ENCODE measurements around the gene KCTD17.

Gene KCTD17

DNA sequence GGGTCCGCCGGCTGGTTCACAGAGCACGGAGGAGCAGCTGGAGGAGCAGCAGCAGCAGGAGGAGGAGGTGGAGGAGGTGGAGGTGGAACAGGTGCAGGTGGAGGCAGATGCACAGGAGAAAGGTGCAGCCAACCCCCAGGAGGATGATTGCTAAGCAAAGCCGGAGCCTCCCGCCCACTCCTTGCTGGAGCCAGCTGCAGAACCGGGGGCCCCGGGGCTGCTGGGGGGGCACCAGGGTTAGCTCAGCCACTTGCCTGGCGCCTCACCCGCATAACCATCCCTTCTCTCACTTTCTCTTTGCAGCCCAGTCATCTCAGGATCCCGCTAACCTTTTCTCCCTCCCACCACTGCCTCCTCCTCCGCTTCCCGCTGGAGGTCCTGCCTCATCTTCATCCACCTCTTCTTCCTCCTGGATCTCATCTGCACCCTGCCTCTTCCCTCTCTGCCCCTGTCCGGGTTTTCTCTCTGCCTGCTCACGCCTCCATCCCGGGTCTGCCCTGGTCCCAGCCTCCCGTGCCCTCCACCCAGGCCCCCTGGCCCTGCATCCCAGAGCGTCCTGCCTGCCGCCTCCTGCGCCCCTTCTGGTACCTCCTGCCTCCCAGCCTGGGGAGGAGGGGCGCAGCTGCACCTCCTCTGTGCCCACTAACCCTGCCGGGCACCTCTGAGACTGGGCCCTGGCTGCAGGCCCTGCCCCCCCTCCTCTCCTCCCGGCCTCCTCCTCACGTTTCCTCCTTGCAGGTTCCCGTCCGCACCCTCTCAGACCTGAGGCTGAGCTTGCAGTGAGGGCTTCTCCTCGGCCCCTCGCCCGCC, 9.5 kb downstream of the KCTD17 start:
- peaks cover 5% of the 10 kb centered on the region for H3K36me3 ChIP-seq (ENCODE audit: control insufficient read depth, insufficient read depth, low read length)
- no peak overlapping the region for H3K27ac ChIP-seq (ENCODE audit: low read depth, low read length)
- H3K4me1 ChIP-seq (ENCODE audit: control insufficient read depth, insufficient read depth, low read length) = no peaks in the 10 kb centered on the region
- H3K4me3 ChIP-seq (ENCODE audit: low read length) = no peak overlapping the region
- H3K9ac ChIP-seq (ENCODE audit: low read length) = no peak overlapping the region
- no peaks in the 10 kb centered on the region for H3K27me3 ChIP-seq (ENCODE audit: control insufficient read depth, insufficient read depth, low read length)

GRCh38 chr22:37061611-37062375, 10.3 kb downstream of the KCTD17 start:
- Histone ChIP-seq H3K27me3 (ENCODE audit: control insufficient read depth, insufficient read depth, low read length) (no peaks in the 10 kb centered on the region), H3K4me1 (ENCODE audit: control insufficient read depth, insufficient read depth, low read length) (no peaks in the 10 kb centered on the region), H3K9ac (ENCODE audit: low read length) (no peak overlapping the region), H3K36me3 (ENCODE audit: control insufficient read depth, insufficient read depth, low read length) (no peaks in the 10 kb centered on the region), H3K4me3 (ENCODE audit: low read length) (no peak overlapping the region), H3K27ac (ENCODE audit: low read depth, low read length) (no peak overlapping the region)

GRCh38 chr22:37062376-37062675, 10.8 kb downstream of the KCTD17 start:
- Histone ChIP-seq H3K27ac (ENCODE audit: low read depth, low read length) (no peak overlapping the region), H3K9ac (ENCODE audit: low read length) (no peak overlapping the region), H3K4me3 (ENCODE audit: low read length) (no peak overlapping the region), H3K4me1 (ENCODE audit: control insufficient read depth, insufficient read depth, low read length) (no peaks in the 10 kb centered on the region), H3K36me3 (ENCODE audit: control insufficient read depth, insufficient read depth, low read length) (no peaks in the 10 kb centered on the region), H3K27me3 (ENCODE audit: control insufficient read depth, insufficient read depth, low read length) (no peaks in the 10 kb centered on the region)

- Histone ChIP-seq H3K4me1 (ENCODE audit: control insufficient read depth, insufficient read depth, low read length) (no peaks in the 10 kb centered on the region), H3K4me3 (ENCODE audit: low read length) (no peak overlapping the region), H3K9ac (ENCODE audit: low read length) (no peak overlapping the region), H3K27me3 (ENCODE audit: control insufficient read depth, insufficient read depth, low read length) (peaks cover 3% of the 10 kb centered on the region), H3K27ac (ENCODE audit: low read depth, low read length) (no peak overlapping the region), H3K36me3 (ENCODE audit: control insufficient read depth, insufficient read depth, low read length) (no peaks in the 10 kb centered on the region)
Observed at GRCh38 chr22:37062702-37063381, 11.3 kb downstream of the KCTD17 start.

- Histone ChIP-seq H3K4me3 (ENCODE audit: low read length) (no peak overlapping the region), H3K36me3 (ENCODE audit: control insufficient read depth, insufficient read depth, low read length) (no peaks in the 10 kb centered on the region), H3K9ac (ENCODE audit: low read length) (no peak overlapping the region), H3K27ac (ENCODE audit: low read depth, low read length) (no peak overlapping the region), H3K4me1 (ENCODE audit: control insufficient read depth, insufficient read depth, low read length) (no peaks in the 10 kb centered on the region), H3K27me3 (ENCODE audit: control insufficient read depth, insufficient read depth, low read length) (peaks cover 10% of the 10 kb centered on the region)
Observed at GRCh38 chr22:37063431-37064420, 12.2 kb downstream of the KCTD17 start.

GRCh38 chr22:37064553-37064952, 13.0 kb downstream of the KCTD17 start:
- Histone ChIP-seq H3K4me1 (ENCODE audit: control insufficient read depth, insufficient read depth, low read length) (no peaks in the 10 kb centered on the region), H3K9ac (ENCODE audit: low read length) (no peak overlapping the region), H3K4me3 (ENCODE audit: low read length) (no peak overlapping the region), H3K27ac (ENCODE audit: low read depth, low read length) (no peak overlapping the region), H3K36me3 (ENCODE audit: control insufficient read depth, insufficient read depth, low read length) (no peaks in the 10 kb centered on the region), H3K27me3 (ENCODE audit: control insufficient read depth, insufficient read depth, low read length) (peaks cover 10% of the 10 kb centered on the region)

- H3K9ac ChIP-seq (ENCODE audit: low read length) = no peak overlapping the region
- H3K27ac ChIP-seq (ENCODE audit: low read depth, low read length) = no peak overlapping the region
- H3K27me3 ChIP-seq (ENCODE audit: control insufficient read depth, insufficient read depth, low read length) = peaks cover 10% of the 10 kb centered on the region
- no peaks in the 10 kb centered on the region for H3K4me1 ChIP-seq (ENCODE audit: control insufficient read depth, insufficient read depth, low read length)
- H3K36me3 ChIP-seq (ENCODE audit: control insufficient read depth, insufficient read depth, low read length) = no peaks in the 10 kb centered on the region
- H3K4me3 ChIP-seq (ENCODE audit: low read length) = no peak overlapping the region
Observed at GRCh38 chr22:37065180-37065579, 13.6 kb downstream of the KCTD17 start.

GRCh38 chr22:37065961-37066360, 14.4 kb downstream of the KCTD17 start:
- Histone ChIP-seq H3K27me3 (ENCODE audit: control insufficient read depth, insufficient read depth, low read length) (peaks cover 13% of the 10 kb centered on the region), H3K9ac (ENCODE audit: low read length) (no peak overlapping the region), H3K4me1 (ENCODE audit: control insufficient read depth, insufficient read depth, low read length) (no peaks in the 10 kb centered on the region), H3K4me3 (ENCODE audit: low read length) (no peak overlapping the region), H3K36me3 (ENCODE audit: control insufficient read depth, insufficient read depth, low read length) (no peaks in the 10 kb centered on the region), H3K27ac (ENCODE audit: low read depth, low read length) (no peak overlapping the region)

DNA sequence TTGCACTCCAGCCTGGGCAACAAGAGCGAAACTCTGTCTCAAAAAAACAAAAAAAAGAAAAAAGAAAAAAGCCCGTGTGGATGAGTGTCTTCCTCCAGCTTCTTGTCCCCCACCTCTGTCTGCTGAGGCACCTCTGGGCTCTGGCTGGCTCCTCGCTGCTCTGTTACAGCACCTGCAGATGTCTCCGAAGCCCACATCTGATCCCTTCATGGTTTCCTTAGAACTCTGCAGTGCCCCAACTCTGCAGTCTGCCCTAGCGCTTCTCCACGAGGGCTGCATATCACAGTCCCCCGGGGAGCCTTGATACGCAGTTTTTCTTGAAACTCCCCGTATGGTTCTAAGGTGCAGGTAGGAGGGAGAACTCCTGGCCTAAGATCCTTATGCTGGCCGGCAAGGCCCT, 15.9 kb downstream of the KCTD17 start:
- H3K27ac ChIP-seq (ENCODE audit: low read depth, low read length) = no peak overlapping the region
- no peaks in the 10 kb centered on the region for H3K36me3 ChIP-seq (ENCODE audit: control insufficient read depth, insufficient read depth, low read length)
- H3K4me1 ChIP-seq (ENCODE audit: control insufficient read depth, insufficient read depth, low read length) = no peaks in the 10 kb centered on the region
- H3K4me3 ChIP-seq (ENCODE audit: low read length) = no peak overlapping the region
- H3K9ac ChIP-seq (ENCODE audit: low read length) = no peak overlapping the region
- H3K27me3 ChIP-seq (ENCODE audit: control insufficient read depth, insufficient read depth, low read length) = peaks cover 13% of the 10 kb centered on the region

DNA sequence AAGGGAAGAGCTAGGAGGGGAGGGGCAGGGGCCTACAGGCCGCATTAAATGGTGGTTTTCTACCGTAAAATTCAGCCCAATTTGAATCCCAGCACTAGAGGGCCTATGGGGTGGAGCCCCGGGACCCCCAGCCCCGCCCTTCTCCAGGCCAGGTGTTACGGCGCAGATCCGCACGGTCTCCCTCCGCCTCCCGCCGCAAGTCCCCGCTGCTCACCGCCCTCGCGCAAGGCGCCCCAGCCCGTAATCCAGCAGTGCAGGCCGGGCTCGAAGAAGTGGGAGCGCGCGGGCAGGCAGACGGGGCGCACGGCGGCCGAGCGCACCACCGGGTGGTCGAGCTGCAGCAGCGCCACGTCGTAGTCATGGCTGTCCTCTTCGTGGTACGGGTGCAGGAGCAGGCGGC, 17.3 kb downstream of the KCTD17 start:
- H3K27me3 ChIP-seq (ENCODE audit: control insufficient read depth, insufficient read depth, low read length) = peaks cover 13% of the 10 kb centered on the region

DNA sequence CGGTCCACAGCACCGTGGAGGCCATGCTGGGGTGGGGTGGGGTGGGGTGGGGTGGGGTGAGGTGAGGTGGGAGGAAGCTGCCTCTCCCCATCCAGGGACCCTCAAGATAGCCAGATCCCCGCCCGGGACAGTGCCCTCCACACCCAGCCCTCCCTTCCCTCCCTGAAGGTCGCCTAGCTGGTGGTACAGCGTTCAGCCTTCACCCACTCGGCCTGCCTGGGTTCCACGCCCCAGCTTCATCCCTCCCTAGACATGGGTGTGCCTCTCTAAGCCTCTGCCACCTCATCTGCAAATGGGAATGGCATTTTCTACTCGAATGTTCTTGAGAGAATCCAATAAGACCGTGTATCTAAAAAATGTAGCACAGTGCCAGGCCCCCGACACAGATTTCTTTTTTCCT, 17.8 kb downstream of the KCTD17 start:
- H3K36me3 ChIP-seq (ENCODE audit: control insufficient read depth, insufficient read depth, low read length) = no peaks in the 10 kb centered on the region
- no peaks in the 10 kb centered on the region for H3K4me1 ChIP-seq (ENCODE audit: control insufficient read depth, insufficient read depth, low read length)
- peaks cover 13% of the 10 kb centered on the region for H3K27me3 ChIP-seq (ENCODE audit: control insufficient read depth, insufficient read depth, low read length)
- H3K4me3 ChIP-seq (ENCODE audit: low read length) = no peak overlapping the region
- H3K27ac ChIP-seq (ENCODE audit: low read depth, low read length) = no peak overlapping the region
- no peak overlapping the region for H3K9ac ChIP-seq (ENCODE audit: low read length)

More for the DNA sequence above, 17.3 kb downstream of the KCTD17 start:
- Histone ChIP-seq H3K36me3 (ENCODE audit: control insufficient read depth, insufficient read depth, low read length) (no peaks in the 10 kb centered on the region), H3K9ac (ENCODE audit: low read length) (no peak overlapping the region), H3K4me1 (ENCODE audit: control insufficient read depth, insufficient read depth, low read length) (no peaks in the 10 kb centered on the region), H3K4me3 (ENCODE audit: low read length) (no peak overlapping the region), H3K27ac (ENCODE audit: low read depth, low read length) (no peak overlapping the region)

- Histone ChIP-seq H3K4me3 (ENCODE audit: low read length) (no peak overlapping the region), H3K9ac (ENCODE audit: low read length) (no peak overlapping the region), H3K36me3 (ENCODE audit: control insufficient read depth, insufficient read depth, low read length) (no peaks in the 10 kb centered on the region), H3K27me3 (ENCODE audit: control insufficient read depth, insufficient read depth, low read length) (peaks cover 13% of the 10 kb centered on the region), H3K27ac (ENCODE audit: low read depth, low read length) (no peak overlapping the region), H3K4me1 (ENCODE audit: control insufficient read depth, insufficient read depth, low read length) (no peaks in the 10 kb centered on the region)
Observed at GRCh38 chr22:37069719-37070118, 18.2 kb downstream of the KCTD17 start.
